RCC 7860 (cell line): ENCODE results near the gene LENG9.
"Not testable (repeated sequence)": the region's sequence is repeated elsewhere in the genome, so short reads cannot be mapped to it uniquely, and the experiment has no call there.

Source experiments
- DNase-seq: peaks from one replicate; pipeline ENCODE4 v3.0.0-alpha.2; 2015; ENCODE audit warnings: low spot score
- FAIRE-seq: peaks from 2 replicates; lab custom pipeline; 2012; peaks lifted over from hg19 to GRCh38; lab: Jason Lieb, UNC

The LENG9 gene

DNA sequence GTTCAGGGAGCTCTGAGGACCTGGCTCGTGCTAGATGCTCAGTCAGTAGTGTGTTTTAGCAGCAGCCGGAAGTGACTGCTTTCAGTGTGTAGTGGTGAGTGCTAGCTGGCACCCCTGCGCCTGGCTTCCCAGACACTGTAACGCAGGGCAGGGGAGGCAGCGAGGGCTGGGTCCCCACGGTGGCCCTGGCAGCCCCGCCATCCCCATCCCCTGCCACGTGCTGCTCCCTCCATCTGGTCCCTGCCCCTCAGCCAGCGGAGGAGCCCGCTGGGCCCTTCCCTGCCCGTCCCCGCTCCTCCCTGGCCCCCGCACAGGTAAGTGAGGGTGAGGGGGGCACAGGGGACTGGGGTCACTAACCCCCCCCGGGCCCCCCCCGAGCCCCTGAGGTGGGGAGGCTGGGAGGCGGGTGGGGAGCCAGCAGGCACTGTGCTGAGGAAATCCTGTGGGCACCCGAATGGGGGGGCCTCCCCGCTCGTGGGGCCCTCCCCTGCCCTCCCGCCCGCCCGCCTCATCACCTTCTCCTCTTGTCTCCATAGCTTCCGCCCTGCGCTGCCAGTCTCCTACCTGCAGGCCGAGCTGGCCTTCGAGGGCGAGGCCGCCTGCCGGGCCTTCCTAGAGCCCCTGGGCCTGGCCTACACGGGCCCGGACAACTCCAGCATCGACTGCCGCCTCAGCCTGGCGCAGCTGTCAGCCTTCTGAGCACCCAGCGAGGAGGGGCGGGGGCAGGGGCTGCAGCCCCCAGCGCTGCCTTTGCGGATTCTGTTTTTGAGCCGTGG, 3.2 kb downstream of the LENG9 start:
- DNase-seq = no peak
- FAIRE-seq = no peak

DNA sequence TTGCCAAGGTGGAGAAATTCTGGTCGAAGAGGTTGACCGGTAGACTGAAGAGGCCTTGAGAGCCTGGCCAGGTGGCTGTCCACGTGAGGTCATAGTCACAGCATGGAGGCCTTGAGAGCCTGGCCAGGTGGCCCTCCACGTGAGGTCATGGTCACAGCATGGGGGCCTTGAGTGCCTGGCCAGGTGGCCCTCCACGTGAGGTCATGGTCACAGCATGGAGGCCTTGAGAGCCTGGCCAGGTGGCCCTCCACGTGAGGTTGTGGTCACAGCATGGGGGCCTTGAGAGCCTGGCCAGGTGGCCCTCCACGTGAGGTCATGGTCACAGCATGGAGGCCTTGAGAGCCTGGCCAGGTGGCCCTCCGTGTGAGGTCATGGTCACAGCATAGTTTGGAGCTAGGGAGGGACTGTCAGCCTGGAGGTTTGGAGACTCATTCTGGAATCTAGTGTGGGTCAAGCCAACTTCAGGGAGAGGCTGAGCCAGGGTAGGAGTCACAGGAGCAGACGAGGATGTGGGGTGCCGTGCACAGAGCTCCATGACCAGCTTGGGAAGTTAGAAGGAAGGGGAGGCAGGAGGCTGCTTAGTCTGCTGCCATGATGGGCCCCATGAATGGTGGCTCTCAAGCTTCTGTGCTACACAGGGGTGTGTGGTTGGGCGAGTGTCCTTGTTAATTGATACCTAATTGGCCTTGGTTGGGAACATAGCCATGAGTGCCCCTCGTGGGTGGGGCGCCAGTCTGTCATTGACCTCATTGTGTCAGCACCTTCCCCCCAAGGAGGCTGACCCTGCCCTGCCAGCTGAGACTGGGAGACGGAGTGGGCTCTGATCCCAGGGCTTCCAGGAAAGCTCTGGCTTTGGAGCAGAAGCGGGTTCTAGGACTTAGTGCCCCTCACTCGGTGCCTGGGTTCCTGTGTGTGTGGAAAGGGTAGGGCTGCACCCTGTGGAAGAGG, 4.0 kb downstream of the LENG9 start:
- FAIRE-seq (no peak), DNase-seq (no peak)

GRCh38 chr19:54458648-54459281, 4.8 kb downstream of the LENG9 start:
- FAIRE-seq (no peak), DNase-seq (no peak)

DNA sequence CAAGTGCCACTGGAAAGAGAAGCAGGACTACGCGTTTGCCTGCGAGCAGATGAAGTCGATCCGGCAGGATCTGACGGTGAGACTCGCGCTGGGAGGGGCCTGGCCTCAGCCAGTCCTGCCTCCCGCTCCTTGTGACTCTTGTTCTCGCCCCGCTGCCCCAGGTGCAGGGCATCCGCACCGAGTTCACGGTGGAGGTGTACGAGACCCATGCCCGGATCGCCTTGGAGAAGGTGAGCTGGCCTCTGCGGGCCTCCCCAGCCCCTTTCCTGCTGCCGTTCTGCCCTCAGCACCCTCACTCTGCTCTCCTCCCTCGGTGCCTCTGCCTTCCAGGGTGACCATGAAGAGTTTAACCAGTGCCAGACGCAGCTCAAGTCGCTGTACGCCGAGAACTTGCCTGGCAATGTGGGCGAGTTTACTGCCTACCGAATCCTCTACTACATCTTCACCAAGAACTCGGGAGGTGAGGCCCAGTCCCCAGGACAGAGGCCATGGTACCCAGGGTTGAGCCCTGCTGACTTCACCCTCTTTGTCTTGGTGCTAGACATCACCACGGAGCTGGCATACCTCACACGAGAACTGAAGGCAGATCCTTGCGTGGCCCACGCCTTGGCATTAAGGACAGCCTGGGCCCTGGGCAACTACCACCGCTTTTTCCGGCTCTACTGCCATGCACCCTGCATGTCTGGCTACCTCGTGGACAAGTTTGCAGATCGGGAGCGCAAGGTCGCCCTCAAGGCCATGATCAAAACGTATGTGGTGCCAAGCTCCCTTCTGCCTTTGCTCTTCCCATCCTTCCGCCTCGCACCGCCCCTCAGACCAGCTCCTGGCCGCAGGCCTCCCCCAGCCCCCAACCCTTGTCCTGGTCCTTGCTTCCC, 5.6 kb downstream of the LENG9 start:
- DNase-seq (no peak), FAIRE-seq (no peak)

DNA sequence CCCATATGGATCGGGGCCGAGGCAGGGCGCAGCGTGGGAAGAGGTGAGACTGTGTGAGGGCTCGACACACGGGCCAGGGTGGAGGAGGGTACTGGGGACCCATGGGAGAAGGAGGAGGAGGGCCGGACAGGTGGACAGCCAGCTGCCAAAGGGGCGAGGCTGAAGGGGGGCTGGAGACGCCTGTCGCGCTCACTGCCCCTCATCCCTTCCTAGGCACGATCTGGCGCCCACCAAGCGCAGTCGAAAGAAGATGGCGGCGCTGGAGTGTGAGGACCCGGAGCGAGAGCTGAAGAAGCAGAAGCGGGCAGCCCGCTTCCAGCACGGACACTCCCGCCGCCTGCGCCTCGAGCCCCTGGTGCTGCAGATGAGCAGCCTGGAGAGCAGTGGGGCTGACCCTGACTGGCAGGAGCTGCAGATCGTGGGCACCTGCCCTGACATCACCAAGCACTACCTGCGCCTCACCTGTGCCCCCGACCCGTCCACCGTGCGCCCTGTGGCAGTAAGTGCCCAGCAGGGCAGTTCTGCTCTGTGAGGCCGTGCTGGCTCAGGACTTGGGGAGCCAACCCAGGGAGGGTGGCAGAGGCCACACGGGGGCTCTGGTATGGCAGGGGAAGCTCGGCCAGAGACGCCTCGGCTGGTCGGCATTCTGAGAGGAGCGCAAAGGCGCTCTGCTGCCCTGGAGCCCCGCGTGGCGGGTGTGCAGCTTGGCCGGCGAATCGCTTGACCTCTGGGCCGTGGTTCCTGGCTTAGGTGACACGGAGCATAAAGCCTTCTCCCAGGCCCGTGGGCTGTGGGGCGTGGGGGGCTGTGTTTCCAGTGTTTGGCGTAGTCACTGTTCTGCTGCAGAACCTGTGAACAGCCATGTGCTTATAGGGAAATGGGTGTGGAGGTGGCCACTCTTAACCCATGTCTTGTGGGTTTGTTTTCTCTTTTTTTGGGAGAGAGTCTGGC, 6.9 kb downstream of the LENG9 start:
- FAIRE-seq = no peak
- no peak for DNase-seq

DNA sequence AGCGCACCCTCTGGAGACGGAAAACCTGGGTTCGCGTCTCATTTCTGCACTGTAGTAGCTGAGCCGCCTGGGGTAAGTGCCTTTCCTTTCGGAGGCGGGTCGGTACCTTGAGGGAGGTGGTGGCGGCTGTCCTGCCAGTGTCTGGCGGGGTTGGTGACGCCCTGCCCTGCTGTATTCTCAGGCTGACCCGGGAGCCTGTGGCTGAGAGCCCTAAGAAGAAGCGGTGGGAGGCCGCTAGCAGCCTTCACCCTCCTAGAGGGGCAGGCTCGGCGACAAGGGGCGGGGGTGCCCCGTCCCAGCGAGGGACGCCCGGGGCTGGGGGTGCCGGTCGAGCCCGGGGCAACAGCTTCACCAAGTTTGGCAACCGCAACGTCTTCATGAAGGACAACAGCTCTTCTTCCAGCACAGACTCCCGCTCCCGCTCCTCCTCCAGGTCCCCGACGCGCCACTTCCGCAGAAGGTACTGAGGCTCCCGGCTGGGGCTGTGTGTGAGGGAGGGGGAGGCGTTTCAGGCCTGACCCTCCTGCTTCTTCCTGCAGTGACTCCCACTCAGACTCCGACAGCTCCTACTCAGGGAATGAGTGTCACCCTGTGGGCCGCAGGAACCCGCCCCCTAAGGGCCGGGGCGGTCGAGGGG, 7.7 kb downstream of the LENG9 start:
- FAIRE-seq = no peak
- DNase-seq = no peak

- FAIRE-seq (no peak), DNase-seq (no peak)
Measured at GRCh38 chr19:54454781-54455675, 8.6 kb downstream of the LENG9 start.

DNA sequence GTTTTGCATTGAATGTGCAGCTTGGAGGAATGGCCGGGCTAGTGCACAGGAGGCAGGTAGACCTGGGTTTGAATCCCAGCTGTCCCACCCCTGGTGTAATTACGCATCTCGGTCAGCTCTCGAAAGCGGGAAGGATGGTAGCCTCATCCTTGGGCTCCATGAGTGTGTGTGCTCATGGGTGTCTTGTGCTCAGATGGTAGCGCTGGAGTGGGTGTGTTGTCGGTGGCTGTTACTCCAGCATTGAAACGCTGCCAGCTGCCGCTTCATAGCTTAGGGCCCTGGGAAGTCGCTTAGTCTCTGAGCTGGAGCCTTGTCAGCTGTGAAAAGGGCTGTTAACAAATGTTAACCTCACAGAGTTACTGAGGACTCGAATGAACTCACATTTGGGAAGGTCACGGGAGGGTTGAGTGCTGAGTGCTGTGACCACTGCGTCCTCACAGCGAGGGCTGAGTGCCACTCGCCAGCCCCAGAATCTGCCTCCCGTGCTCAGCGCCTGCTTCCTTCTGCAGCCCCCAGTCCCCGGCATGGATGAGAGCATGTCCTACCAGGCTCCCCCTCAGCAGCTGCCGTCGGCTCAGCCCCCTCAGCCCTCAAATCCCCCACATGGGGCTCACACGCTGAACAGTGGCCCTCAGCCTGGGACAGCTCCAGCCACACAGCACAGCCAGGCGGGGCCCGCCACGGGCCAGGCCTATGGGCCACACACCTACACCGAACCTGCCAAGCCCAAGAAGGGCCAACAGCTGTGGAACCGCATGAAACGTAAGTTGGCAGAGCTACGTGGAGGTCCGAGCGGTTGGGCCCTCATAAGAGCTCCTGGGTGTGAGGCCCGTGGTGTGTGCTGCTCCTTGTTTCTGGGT, 9.4 kb downstream of the LENG9 start:
- FAIRE-seq (no peak), DNase-seq (no peak)

DNA sequence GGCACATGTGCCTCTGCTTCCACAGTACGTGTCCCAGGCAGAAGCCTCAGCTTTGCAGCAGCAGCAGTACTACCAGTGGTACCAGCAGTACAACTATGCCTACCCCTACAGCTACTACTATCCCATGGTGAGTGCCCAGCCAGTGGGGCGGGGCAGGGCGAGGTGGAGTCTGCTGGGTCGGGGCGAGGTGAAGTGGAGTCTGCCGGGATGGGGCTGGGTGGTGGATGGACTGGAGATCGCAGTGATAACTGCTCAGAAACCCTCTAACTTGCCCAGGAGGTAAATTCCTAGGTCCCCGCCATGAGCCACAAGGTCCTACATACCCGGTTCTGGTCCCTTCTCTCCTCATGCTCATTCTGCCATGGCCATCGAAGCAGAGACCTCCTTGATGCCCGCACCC, 11.0 kb downstream of the LENG9 start:
- no peak for FAIRE-seq

DNA sequence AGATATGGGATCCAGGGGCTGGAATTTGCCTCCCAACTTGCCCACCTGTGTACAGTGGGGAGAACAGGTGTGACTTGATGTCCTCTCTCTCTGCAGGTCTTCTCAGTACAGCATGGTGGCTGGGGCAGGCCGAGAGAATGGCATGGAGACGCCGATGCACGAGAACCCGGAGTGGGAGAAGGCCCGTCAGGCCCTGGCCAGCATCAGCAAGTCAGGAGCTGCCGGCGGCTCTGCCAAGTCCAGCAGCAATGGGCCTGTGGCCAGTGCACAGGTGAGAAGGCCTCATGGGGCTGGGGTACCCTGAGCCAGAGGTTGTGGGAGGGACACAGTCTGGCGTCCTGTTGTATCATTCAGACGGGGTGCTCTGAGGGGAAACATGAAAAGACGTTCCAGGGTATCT, 11.6 kb downstream of the LENG9 start:
- FAIRE-seq = no peak
- DNase-seq = no peak

More for the DNA sequence above, 11.0 kb downstream of the LENG9 start:
- DNase-seq = no peak

- DNase-seq (peak; percentile 22), FAIRE-seq (no peak)
Measured at GRCh38 chr19:54451331-54451871, 12.2 kb downstream of the LENG9 start.

GRCh38 chr19:54449701-54450069, 13.9 kb downstream of the LENG9 start:
- FAIRE-seq (no peak), DNase-seq (no peak)

- DNase-seq = peak; percentile 93
- FAIRE-seq = peak; percentile 34
Measured at GRCh38 chr19:54448774-54449700, 14.5 kb downstream of the LENG9 start, which contains the start of gene LENG8. Gene LENG8, plus strand, starts transcription at chr19:54449199. Its CDS starts 2,146 bp downstream, at chr19:54451345.

GRCh38 chr19:54448040-54448773, 15.4 kb downstream of the LENG9 start:
- FAIRE-seq (no peak), DNase-seq (peak; percentile 34)

GRCh38 chr19:54446349-54446748, 17.2 kb downstream of the LENG9 start:
- FAIRE-seq, DNase-seq: not testable (repeated sequence)
